IMR-90 (cell line): ENCODE results near the gene GALNT17. TPM values are rescaled to one million over a fixed set of nuclear protein-coding genes. Genes with fewer than 3 reads are reported as not detected.

ENCODE experiments used
- ATAC-seq: fragments of 200-7000 bp; cut with Tn5 transposase; 2 replicates; pipeline ENCODE4 v1.9.1; 2020; ENCODE audit warnings: low read depth, mild to moderate bottlenecking, moderate library complexity
- BruUV-seq: library from RNA; stranded (reverse); fragments of 400-500 nt; replicated peaks from 2 replicates; lab custom pipeline; 2021; lab: Mats Ljungman, UMichigan
- CTCF ChIA-PET: fragments of 300-600 bp; formaldehyde crosslinking; extraction: SDS; loops from one replicate; lab custom pipeline; 2021; ENCODE audit warnings: antibody characterized with exemption; lab: Yijun Ruan, JAX
- POLR2A ChIA-PET: fragments of 300-600 bp; sonication (Branson Sonifier 250); formaldehyde crosslinking; loops from one replicate; lab custom pipeline; 2022; ENCODE audit warnings: antibody characterized with exemption; ENCODE audit not compliant: unreplicated experiment; lab: Charles Lee
- DNase-seq: peaks from one replicate; pipeline ENCODE4 v3.0.0; 2013
- H2AFZ ChIP-seq: replicated peaks from 2 replicates; pipeline ENCODE3; 2013; ENCODE audit warnings: low read length, mild to moderate bottlenecking; ENCODE audit not compliant: poor library complexity
- H2AK5ac ChIP-seq: 2 replicates; pipeline ENCODE4 v1.6.1; 2013; ENCODE audit warnings: low read depth, low read length, inconsistent platforms
- H2AK9ac ChIP-seq: replicated peaks from 2 replicates; pipeline ENCODE3; 2013; ENCODE audit warnings: mild to moderate bottlenecking, low read depth, low read length, moderate library complexity; ENCODE audit not compliant: poor library complexity
- H2BK120ac ChIP-seq: 2 replicates; pipeline ENCODE4 v1.6.1; 2013; ENCODE audit warnings: low read depth, low read length, inconsistent platforms
- H2BK15ac ChIP-seq: 3 replicates; pipeline ENCODE4 v1.6.1; 2013; ENCODE audit warnings: low read depth, low read length, inconsistent platforms
- H2BK20ac ChIP-seq: 2 replicates; pipeline ENCODE4 v1.6.1; 2013; ENCODE audit warnings: low read depth, mild to moderate bottlenecking, inconsistent platforms, low read length, moderate library complexity
- H2BK5ac ChIP-seq: 2 replicates; pipeline ENCODE4 v1.6.1; 2013; ENCODE audit warnings: mild to moderate bottlenecking, low read depth, low read length, inconsistent platforms; ENCODE audit not compliant: poor library complexity, severe bottlenecking
- H3K14ac ChIP-seq: replicated peaks from 2 replicates; pipeline ENCODE4 v1.6.1; 2013; ENCODE audit warnings: low read depth, low read length, inconsistent platforms
- H3K18ac ChIP-seq: 2 replicates; pipeline ENCODE4 v1.6.1; 2013; ENCODE audit warnings: low read depth, low read length, control low read depth
- H3K23ac ChIP-seq: 2 replicates; pipeline ENCODE4 v1.6.1; 2013; ENCODE audit warnings: low read depth, low read length, inconsistent platforms
- H3K27ac ChIP-seq: 2 replicates; pipeline ENCODE4 v1.5.1; 2013; ENCODE audit warnings: mild to moderate bottlenecking, control low read depth, low read length; ENCODE audit not compliant: insufficient read depth
- H3K27me3 ChIP-seq: 2 replicates; pipeline ENCODE4 v1.6.1; 2013; ENCODE audit warnings: low read length; ENCODE audit not compliant: control insufficient read depth, insufficient read depth
- H3K36me3 ChIP-seq: 2 replicates; pipeline ENCODE4 v1.6.1; 2013; ENCODE audit warnings: low read length, mixed read lengths; ENCODE audit not compliant: control insufficient read depth, insufficient read depth
- H3K4ac ChIP-seq: 2 replicates; pipeline ENCODE4 v1.6.1; 2013; ENCODE audit warnings: low read depth, low read length, inconsistent platforms
- H3K4me1 ChIP-seq: 2 replicates; pipeline ENCODE4 v1.6.1; 2013; ENCODE audit warnings: low read length, mixed read lengths; ENCODE audit not compliant: control insufficient read depth, insufficient read depth
- H3K4me2 ChIP-seq: 2 replicates; pipeline ENCODE4 v1.6.1; 2013; ENCODE audit warnings: low read depth, mild to moderate bottlenecking, control low read depth, low read length, moderate library complexity
- H3K4me3 ChIP-seq: 2 replicates; pipeline ENCODE4 v1.5.1; 2013; ENCODE audit warnings: low read depth, mild to moderate bottlenecking, control low read depth, low read length, moderate library complexity; ENCODE audit not compliant: insufficient read depth
- H3K56ac ChIP-seq: 2 replicates; pipeline ENCODE4 v1.6.1; 2013; ENCODE audit warnings: low read length, inconsistent platforms; ENCODE audit not compliant: insufficient read depth; ENCODE audit errors: extremely low read depth
- H3K79me1 ChIP-seq, 2 experiments: 2 replicates each; pipeline ENCODE4 v1.6.1; 2013; ENCODE audit warnings: low read length in 2 of 2, inconsistent platforms in 1 of 2, low read depth in 1 of 2
- H3K9ac ChIP-seq: 2 replicates; pipeline ENCODE4 v1.6.1; 2013; ENCODE audit warnings: low read depth, low read length, control low read depth
- H3K9me1 ChIP-seq: 2 replicates; pipeline ENCODE4 v1.6.1; 2013; ENCODE audit warnings: low read length, inconsistent platforms; ENCODE audit not compliant: insufficient read depth
- H3K9me3 ChIP-seq: 2 replicates; pipeline ENCODE4 v1.6.1; 2013; ENCODE audit warnings: low read length; ENCODE audit not compliant: control insufficient read depth, insufficient read depth
- H4K20me1 ChIP-seq: 2 replicates; pipeline ENCODE4 v1.6.1; 2013; ENCODE audit warnings: low read length, inconsistent platforms; ENCODE audit not compliant: insufficient read depth
- H4K5ac ChIP-seq: 2 replicates; pipeline ENCODE4 v1.6.1; 2013; ENCODE audit warnings: mild to moderate bottlenecking, low read depth, low read length, control low read depth
- H4K8ac ChIP-seq, 2 experiments: 2 replicates each; pipeline ENCODE4 v1.6.1; 2013; ENCODE audit warnings: low read depth in 2 of 2, low read length in 2 of 2, control low read depth in 1 of 2, inconsistent platforms in 1 of 2
- H4K91ac ChIP-seq: 2 replicates; pipeline ENCODE4 v1.6.1; 2013; ENCODE audit warnings: low read depth, low read length, inconsistent platforms; ENCODE audit not compliant: insufficient read depth
- MAFK ChIP-seq: IDR thresholded peaks from 2 replicates; pipeline ENCODE4 v1.6.1; 2012; ENCODE audit warnings: low read depth, low read length, improper control_type of control experiment
- MAZ ChIP-seq: IDR thresholded peaks from 2 replicates; pipeline ENCODE4 v1.6.1; 2012; ENCODE audit warnings: low read depth, mild to moderate bottlenecking, low read length, improper control_type of control experiment, moderate library complexity, borderline replicate concordance
- SMC3 ChIP-seq: fragments of 150-350 bp; IDR thresholded peaks from 2 replicates; pipeline ENCODE4 v1.6.1; 2016; ENCODE audit warnings: low read depth, mild to moderate bottlenecking, antibody characterized with exemption, low read length, moderate library complexity
- WGBS, 2 experiments: methylation state at CpG; one replicate each; pipeline versions ENCODE4 v1.1.5 to v1.1.7; 2013; ENCODE audit warnings: missing lambda C conversion rate in 2 of 2; ENCODE audit not compliant: insufficient read length in 1 of 2; ENCODE audit errors: extremely low coverage in 2 of 2; 5-methylcytosine and 5-hydroxymethylcytosine counted together
- dilution Hi-C: fragments of 300-500 bp; cut with HindIII; formaldehyde crosslinking; loops from one replicate; pipeline ENCODE4 v1.14.3; 2018; ENCODE audit warnings: low sequenced_read_pairs; ENCODE audit not compliant: unreplicated experiment
- in situ Hi-C: fragments of 300-500 bp; cut with MboI; formaldehyde crosslinking; loops from 3 replicates; pipeline ENCODE4 v1.14.3; 2019; ENCODE audit warnings: low sequenced_read_pairs, inconsistent platforms, mixed read lengths
- intact Hi-C: fragments of 100-400 bp; cut with micrococcal nuclease; formaldehyde crosslinking; loops from 2 replicates; pipeline ENCODE4 v1.10.0; 2022
- polyA plus RNA-seq, 3 experiments: library from polyadenylated mRNA; depleted of rRNA; stranded (reverse); fragments of >200 nt; gene quantifications; 2 replicates each; pipeline ENCODE4 v1.2.3, GENCODE V29; 2012; ENCODE audit warnings: low replicate concordance in 1 of 3
- total RNA-seq: library from RNA; depleted of rRNA; stranded (reverse); fragments of >200 nt; gene quantifications from 2 replicates; pipeline ENCODE4 v1.2.3, GENCODE V29; 2012
- TF ChIP-seq, protein P1 (sequence below): fragments of 150-350 bp; IDR thresholded peaks from 2 replicates; pipeline ENCODE4 v1.6.1; 2016; ENCODE audit warnings: low read depth, mild to moderate bottlenecking, low read length, moderate library complexity, borderline replicate concordance

Gene GALNT17
- total and polyA plus RNA-seq, 2 of the 4 experiments (the other 2 are of a cell fraction), result not detected

DNA sequence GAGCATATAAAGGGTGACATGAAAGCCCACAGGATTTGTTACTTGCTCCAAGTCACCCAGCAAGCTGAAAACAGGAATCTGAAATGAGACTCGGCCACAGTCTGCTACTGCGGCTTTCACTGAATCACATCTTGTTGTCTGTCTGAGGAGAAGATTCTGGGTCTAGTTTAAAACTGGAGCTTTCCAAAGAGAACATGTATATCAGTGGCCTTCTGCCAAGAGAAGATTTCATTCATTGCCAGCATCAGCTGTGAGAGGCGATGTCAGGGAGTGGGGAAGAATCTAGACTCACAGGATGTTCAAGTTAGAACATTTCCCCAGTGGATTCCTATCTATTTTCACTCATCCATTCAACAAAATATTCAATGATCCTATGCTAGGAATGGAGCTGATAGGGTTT, 122.8 kb downstream of the GALNT17 start:
- Histone ChIP-seq H3K79me1 (no peaks in the 10 kb centered on the region), H3K56ac (no peak overlapping the region), H2BK5ac (no peak overlapping the region), H4K5ac (no peak overlapping the region), H3K9me3 (peaks cover 20% of the 10 kb centered on the region), H2BK20ac (no peak overlapping the region), H2BK120ac (no peak overlapping the region), H4K91ac (no peak overlapping the region), H3K18ac (no peak overlapping the region), H3K27ac (no peak overlapping the region), H2AK9ac (no peak overlapping the region), H3K14ac (no peak overlapping the region), H3K9me1 (no peaks in the 10 kb centered on the region), H3K4me1 (no peaks in the 10 kb centered on the region), H2AFZ (no peak overlapping the region), H3K4me3 (no peak overlapping the region), H3K36me3 (no peaks in the 10 kb centered on the region), H2BK15ac (no peak overlapping the region), H4K20me1 (no peaks in the 10 kb centered on the region), H2AK5ac (no peak overlapping the region), H3K4me2 (no peak overlapping the region), H4K8ac (no peak overlapping the region), H3K27me3 (no peaks in the 10 kb centered on the region), H3K23ac (no peak overlapping the region), H3K9ac (no peak overlapping the region), H3K4ac (no peak overlapping the region)
- POLR2A ChIA-PET, result no interaction called here
- TF ChIP-seq SMC3, result no peak
- TF ChIP-seq MAFK, result no peak
- TF ChIP-seq, protein P1, sequence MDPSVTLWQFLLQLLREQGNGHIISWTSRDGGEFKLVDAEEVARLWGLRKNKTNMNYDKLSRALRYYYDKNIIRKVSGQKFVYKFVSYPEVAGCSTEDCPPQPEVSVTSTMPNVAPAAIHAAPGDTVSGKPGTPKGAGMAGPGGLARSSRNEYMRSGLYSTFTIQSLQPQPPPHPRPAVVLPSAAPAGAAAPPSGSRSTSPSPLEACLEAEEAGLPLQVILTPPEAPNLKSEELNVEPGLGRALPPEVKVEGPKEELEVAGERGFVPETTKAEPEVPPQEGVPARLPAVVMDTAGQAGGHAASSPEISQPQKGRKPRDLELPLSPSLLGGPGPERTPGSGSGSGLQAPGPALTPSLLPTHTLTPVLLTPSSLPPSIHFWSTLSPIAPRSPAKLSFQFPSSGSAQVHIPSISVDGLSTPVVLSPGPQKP, result no peak
- TF ChIP-seq MAZ, result no peak
- intact Hi-C loops, result no loop called here
- dilution Hi-C loops, result no loop called here
- no CpG with 5 or more reads among the region's 3 CpGs for WGBS, 2 experiments
- in situ Hi-C loops, result no loop called here
- BruUV-seq, result no TSS peak
- DNase-seq (no peak), ATAC-seq (no peak)
- CTCF ChIA-PET, result no interaction called here
